KMS-11 (cell line): ENCODE data around the gene RASAL2.

Experiments used
- H2AFZ ChIP-seq: fragments of 200-600 bp; sonication (generic); 2 replicates; pipeline ENCODE4 v1.6.1; 2016; ENCODE audit warnings: antibody characterized with exemption, mixed run types, low read depth
- H3K27ac ChIP-seq: fragments of 200-600 bp; sonication (generic); 2 replicates; pipeline ENCODE4 v1.6.1; 2016; ENCODE audit warnings: mild to moderate bottlenecking, mixed run types
- H3K27me3 ChIP-seq: fragments of 200-600 bp; sonication (generic); 2 replicates; pipeline ENCODE4 v1.6.1; 2017; ENCODE audit warnings: mild to moderate bottlenecking, low read depth, mixed run types, moderate library complexity; ENCODE audit not compliant: insufficient read depth
- H3K36me3 ChIP-seq: fragments of 200-600 bp; sonication (generic); 2 replicates; pipeline ENCODE4 v1.6.1; 2017; ENCODE audit warnings: mild to moderate bottlenecking, mixed run types; ENCODE audit not compliant: insufficient read depth
- H3K4me1 ChIP-seq: fragments of 200-600 bp; sonication (generic); 2 replicates; pipeline ENCODE4 v1.6.1; 2016; ENCODE audit warnings: mild to moderate bottlenecking, low read depth, mixed run types; ENCODE audit not compliant: poor library complexity, severe bottlenecking
- H3K4me2 ChIP-seq: fragments of 200-600 bp; sonication (generic); 2 replicates; pipeline ENCODE4 v1.7.0; 2016; ENCODE audit warnings: mild to moderate bottlenecking, mixed run types
- H3K4me3 ChIP-seq: fragments of 200-600 bp; sonication (generic); IDR thresholded peaks from 2 replicates; pipeline ENCODE4 v1.6.1; 2017; ENCODE audit warnings: low read depth, low read length, mixed read lengths; ENCODE audit not compliant: insufficient read depth
- H3K79me2 ChIP-seq: fragments of 200-600 bp; sonication (generic); 2 replicates; pipeline ENCODE4 v1.6.1; 2016; ENCODE audit warnings: low read depth, mixed run types; ENCODE audit not compliant: insufficient read depth
- H3K9ac ChIP-seq: fragments of 200-600 bp; sonication (generic); 2 replicates; pipeline ENCODE4 v1.6.1; 2016; ENCODE audit warnings: mild to moderate bottlenecking, mixed run types
- H4K20me1 ChIP-seq: fragments of 200-600 bp; sonication (generic); 2 replicates; pipeline ENCODE4 v1.6.1; 2016; ENCODE audit warnings: mild to moderate bottlenecking, mixed run types; ENCODE audit not compliant: insufficient read depth
- CTCF ChIP-seq: fragments of 200-600 bp; sonication (generic); conservative IDR thresholded peaks from 2 replicates; pipeline ENCODE4 v1.6.1; 2017; ENCODE audit warnings: low read depth, mild to moderate bottlenecking, antibody characterized with exemption, low read length, moderate library complexity, mixed read lengths

RASAL2 gene

GRCh38 chr1:178434360-178434759, 340.5 kb downstream of the RASAL2 start:
- no peak overlapping the region for H3K4me3 ChIP-seq
- no peak for TF ChIP-seq CTCF
- H2AFZ ChIP-seq = no peak overlapping the region
- H3K36me3 ChIP-seq = no peaks in the 10 kb centered on the region
- no peaks in the 10 kb centered on the region for H3K27me3 ChIP-seq
- no peak overlapping the region for H3K9ac ChIP-seq
- no peaks in the 10 kb centered on the region for H4K20me1 ChIP-seq
- no peaks in the 10 kb centered on the region for H3K79me2 ChIP-seq
- H3K27ac ChIP-seq = no peak overlapping the region
- no peaks in the 10 kb centered on the region for H3K4me1 ChIP-seq
- H3K4me2 ChIP-seq = no peak overlapping the region

- Histone ChIP-seq H3K9ac (no peak overlapping the region), H3K4me2 (no peak overlapping the region)
- TF ChIP-seq CTCF = no peak
Observed at GRCh38 chr1:178434899-178435435, 341.1 kb downstream of the RASAL2 start.

GRCh38 chr1:178436899-178437298, 343.0 kb downstream of the RASAL2 start:
- no peaks in the 10 kb centered on the region for H3K4me1 ChIP-seq
- TF ChIP-seq CTCF = no peak
- no peaks in the 10 kb centered on the region for H3K27me3 ChIP-seq
- H4K20me1 ChIP-seq = no peaks in the 10 kb centered on the region
- H3K27ac ChIP-seq = no peak overlapping the region
- no peaks in the 10 kb centered on the region for H3K79me2 ChIP-seq
- H3K9ac ChIP-seq = no peak overlapping the region
- H3K4me2 ChIP-seq = no peak overlapping the region
- no peaks in the 10 kb centered on the region for H3K36me3 ChIP-seq
- H2AFZ ChIP-seq = no peak overlapping the region
- H3K4me3 ChIP-seq = no peak overlapping the region

More at GRCh38 chr1:178434899-178435435, 341.1 kb downstream of the RASAL2 start:
- no peaks in the 10 kb centered on the region for H3K4me1 ChIP-seq
- no peaks in the 10 kb centered on the region for H4K20me1 ChIP-seq
- H3K36me3 ChIP-seq = no peaks in the 10 kb centered on the region
- H3K27ac ChIP-seq = no peak overlapping the region
- no peak overlapping the region for H3K4me3 ChIP-seq
- H3K27me3 ChIP-seq = no peaks in the 10 kb centered on the region
- H2AFZ ChIP-seq = no peak overlapping the region
- H3K79me2 ChIP-seq = no peaks in the 10 kb centered on the region

GRCh38 chr1:178438432-178438831, 344.5 kb downstream of the RASAL2 start:
- no peaks in the 10 kb centered on the region for H3K36me3 ChIP-seq
- H3K9ac ChIP-seq = no peak overlapping the region
- no peak overlapping the region for H3K27ac ChIP-seq
- H4K20me1 ChIP-seq = no peaks in the 10 kb centered on the region
- no peaks in the 10 kb centered on the region for H3K27me3 ChIP-seq
- TF ChIP-seq CTCF = no peak
- no peak overlapping the region for H3K4me2 ChIP-seq
- H2AFZ ChIP-seq = no peak overlapping the region
- no peaks in the 10 kb centered on the region for H3K79me2 ChIP-seq
- H3K4me3 ChIP-seq = no peak overlapping the region
- H3K4me1 ChIP-seq = no peaks in the 10 kb centered on the region

- H3K36me3 ChIP-seq = no peaks in the 10 kb centered on the region
- no peak for TF ChIP-seq CTCF
- H3K4me1 ChIP-seq = no peaks in the 10 kb centered on the region
- H3K9ac ChIP-seq = no peak overlapping the region
- no peak overlapping the region for H3K4me2 ChIP-seq
- H3K4me3 ChIP-seq = no peak overlapping the region
- H2AFZ ChIP-seq = no peak overlapping the region
- no peak overlapping the region for H3K27ac ChIP-seq
- no peaks in the 10 kb centered on the region for H3K27me3 ChIP-seq
- H3K79me2 ChIP-seq = no peaks in the 10 kb centered on the region
- H4K20me1 ChIP-seq = no peaks in the 10 kb centered on the region
Observed at GRCh38 chr1:178442925-178443324, 349.0 kb downstream of the RASAL2 start.
